SW480 (cell line): ENCODE results near the gene MDH1B.
"Not testable (repeated sequence)": the region's sequence is repeated elsewhere in the genome, so short reads cannot be mapped to it uniquely, and the experiment has no call there.

Experiments used
- DNase-seq: peaks from one replicate; pipeline ENCODE4 v3.0.0-alpha.2; 2016; ENCODE audit warnings: low spot score

The MDH1B gene

GRCh38 chr2:206765242-206766056 lies at the start of gene MDH1B, which contains the start of gene FASTKD2:
TSS of gene MDH1B (minus strand) at chr2:206765328. CDS start at chr2:206765271, 57 bp downstream.
TSS of gene FASTKD2 (plus strand) at chr2:206765606. CDS start at chr2:206766694, 1,088 bp downstream.
- DNase-seq: peak; percentile 89

GRCh38 chr2:206814498-206814897 lies 49.4 kb upstream of the MDH1B start:
- DNase-seq: no peak

GRCh38 chr2:206812471-206812870 lies 47.3 kb upstream of the MDH1B start:
- DNase-seq: not testable (repeated sequence)

- not testable (repeated sequence) for DNase-seq
Measured at GRCh38 chr2:206807624-206808023, 42.5 kb upstream of the MDH1B start.

GRCh38 chr2:206805887-206806607 lies 40.9 kb upstream of the MDH1B start:
- DNase-seq: no peak

GRCh38 chr2:206804326-206804725 lies 39.2 kb upstream of the MDH1B start:
- no peak for DNase-seq

- no peak for DNase-seq
Measured at GRCh38 chr2:206802654-206803514, 37.8 kb upstream of the MDH1B start.

GRCh38 chr2:206801418-206802189 lies 36.5 kb upstream of the MDH1B start:
- no peak for DNase-seq

- DNase-seq: peak; percentile 62
Measured at GRCh38 chr2:206800506-206801417, 35.6 kb upstream of the MDH1B start.

- no peak for DNase-seq
Measured at GRCh38 chr2:206799083-206799482, 34.0 kb upstream of the MDH1B start.

- no peak for DNase-seq
Measured at GRCh38 chr2:206798000-206798399, 32.9 kb upstream of the MDH1B start.

- no peak for DNase-seq
Measured at GRCh38 chr2:206797376-206797775, 32.2 kb upstream of the MDH1B start.

GRCh38 chr2:206792645-206793044 lies 27.5 kb upstream of the MDH1B start:
- DNase-seq: no peak

- DNase-seq: no peak
Measured at GRCh38 chr2:206790311-206790935, 25.3 kb upstream of the MDH1B start.

- no peak for DNase-seq
Measured at GRCh38 chr2:206784559-206785353, 19.6 kb upstream of the MDH1B start.

- no peak for DNase-seq
Measured at GRCh38 chr2:206783718-206784117, 18.6 kb upstream of the MDH1B start.

GRCh38 chr2:206780671-206781070 lies 15.5 kb upstream of the MDH1B start:
- no peak for DNase-seq

- no peak for DNase-seq
Measured at GRCh38 chr2:206776432-206776831, 11.3 kb upstream of the MDH1B start.

GRCh38 chr2:206774871-206775270 lies 9.7 kb upstream of the MDH1B start:
- no peak for DNase-seq
